Astrocyte of the cerebellum (primary cell): ENCODE measurements around the gene INPP5K.

Experiments used
- DNase-seq: peaks from one replicate; pipeline ENCODE4 v3.0.0-alpha.2; 2011; ENCODE audit warnings: low read depth
- H3K4me3 ChIP-seq: 2 replicates; pipeline ENCODE4 v1.5.1; 2011; ENCODE audit warnings: mild to moderate bottlenecking, low read depth, low read length, moderate library complexity
- in situ Hi-C: cut with HindIII; loops from 2 replicates; pipeline ENCODE4 v1.10.0; 2017; ENCODE audit warnings: low sequenced_read_pairs
- TF ChIP-seq, protein P1 (sequence below): IDR thresholded peaks from 2 replicates; pipeline ENCODE4 v1.5.1; 2012; ENCODE audit warnings: low read length, low read depth, moderate library complexity, mild to moderate bottlenecking; ENCODE audit errors: missing control alignments

The INPP5K gene

DNA sequence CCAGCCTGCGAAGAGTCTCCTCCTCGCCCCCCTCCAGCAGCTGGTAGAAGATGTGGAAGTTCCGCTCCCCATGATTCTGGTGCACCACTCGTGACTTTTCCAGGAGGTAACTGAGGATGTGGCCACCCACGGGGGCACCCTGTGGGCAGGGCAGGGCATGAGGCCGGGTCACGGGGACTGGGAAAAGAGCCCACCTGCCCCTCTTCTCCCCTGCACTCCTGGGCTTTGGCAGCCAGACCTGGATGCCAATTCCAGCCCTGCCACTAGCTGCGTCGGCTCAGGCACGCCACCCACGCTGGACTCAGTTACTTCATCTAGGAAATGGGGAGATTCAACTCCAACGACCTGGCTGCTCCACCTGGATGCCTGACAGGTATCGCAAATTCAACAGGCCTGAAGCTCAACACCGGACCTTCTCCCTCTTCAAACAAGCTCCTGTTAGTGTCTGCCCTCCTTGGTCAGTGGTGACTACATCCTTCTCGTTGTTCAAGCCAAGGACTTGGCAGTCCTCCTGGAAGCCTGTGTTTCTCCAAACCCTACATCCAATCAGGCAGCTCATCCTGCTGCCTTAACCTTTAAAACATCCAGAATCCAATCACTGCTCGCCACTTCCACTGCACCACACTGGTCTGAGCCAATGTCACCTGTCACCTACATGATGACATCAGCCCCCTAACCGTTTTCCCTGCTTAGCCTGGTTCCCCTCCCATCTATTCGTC lies 35.5 kb downstream of the INPP5K start:
- in situ Hi-C loops, result no loop called here
- TF ChIP-seq, protein P1, sequence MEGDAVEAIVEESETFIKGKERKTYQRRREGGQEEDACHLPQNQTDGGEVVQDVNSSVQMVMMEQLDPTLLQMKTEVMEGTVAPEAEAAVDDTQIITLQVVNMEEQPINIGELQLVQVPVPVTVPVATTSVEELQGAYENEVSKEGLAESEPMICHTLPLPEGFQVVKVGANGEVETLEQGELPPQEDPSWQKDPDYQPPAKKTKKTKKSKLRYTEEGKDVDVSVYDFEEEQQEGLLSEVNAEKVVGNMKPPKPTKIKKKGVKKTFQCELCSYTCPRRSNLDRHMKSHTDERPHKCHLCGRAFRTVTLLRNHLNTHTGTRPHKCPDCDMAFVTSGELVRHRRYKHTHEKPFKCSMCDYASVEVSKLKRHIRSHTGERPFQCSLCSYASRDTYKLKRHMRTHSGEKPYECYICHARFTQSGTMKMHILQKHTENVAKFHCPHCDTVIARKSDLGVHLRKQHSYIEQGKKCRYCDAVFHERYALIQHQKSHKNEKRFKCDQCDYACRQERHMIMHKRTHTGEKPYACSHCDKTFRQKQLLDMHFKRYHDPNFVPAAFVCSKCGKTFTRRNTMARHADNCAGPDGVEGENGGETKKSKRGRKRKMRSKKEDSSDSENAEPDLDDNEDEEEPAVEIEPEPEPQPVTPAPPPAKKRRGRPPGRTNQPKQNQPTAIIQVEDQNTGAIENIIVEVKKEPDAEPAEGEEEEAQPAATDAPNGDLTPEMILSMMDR, result no peak
- no peak overlapping the region for H3K4me3 ChIP-seq

DNA sequence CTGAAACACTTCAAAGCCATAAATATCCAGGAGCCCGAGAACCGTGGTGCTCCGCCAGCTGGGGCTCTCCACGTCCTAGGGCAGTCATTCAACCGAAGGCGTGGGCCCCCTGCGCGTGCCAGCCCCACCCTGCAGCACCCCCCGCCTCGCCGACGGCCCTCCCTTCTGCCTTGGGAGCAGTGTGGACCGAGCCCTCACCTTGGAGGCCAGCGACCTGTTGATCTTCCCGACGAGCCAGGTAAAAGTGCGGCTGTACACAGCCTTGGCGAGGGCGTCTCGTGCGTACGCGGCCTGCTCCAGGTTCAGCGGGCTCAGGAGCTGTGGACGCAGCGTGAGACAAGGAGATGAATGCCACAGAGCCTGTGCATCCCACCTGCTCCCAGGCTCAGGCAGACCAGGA lies 38.0 kb downstream of the INPP5K start:
- in situ Hi-C loops, result no loop called here
- TF ChIP-seq, protein P1, result no peak
- no peak for DNase-seq
- H3K4me3 ChIP-seq, result no peak overlapping the region

More for the DNA sequence above, 35.5 kb downstream of the INPP5K start:
- peak; percentile 61 for DNase-seq

DNA sequence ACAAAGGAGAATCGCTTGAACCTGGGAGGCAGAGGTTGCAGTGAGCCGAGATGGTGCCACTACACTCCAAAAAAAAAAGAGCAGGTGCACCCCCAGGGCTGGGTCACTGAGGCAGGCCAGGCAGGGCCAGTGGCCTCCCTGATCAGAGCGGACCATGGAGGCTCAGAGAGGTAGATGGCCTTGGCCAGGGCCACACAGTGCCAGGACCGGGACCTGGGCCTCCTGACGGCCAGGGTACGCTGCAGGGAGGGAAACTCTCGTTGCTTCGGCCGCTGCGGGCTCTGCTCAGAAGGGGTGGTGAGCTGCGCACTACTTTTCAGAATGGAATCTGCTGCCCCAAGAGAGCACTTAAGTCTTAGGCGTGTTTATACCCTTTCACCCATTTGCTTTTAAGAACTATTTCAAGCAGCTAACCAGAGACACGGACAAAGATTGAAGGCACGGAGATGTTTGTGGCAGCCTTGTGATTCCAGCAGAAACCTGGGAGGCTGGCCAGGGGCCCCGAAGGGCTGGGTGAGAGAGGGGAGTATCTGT lies 41.0 kb downstream of the INPP5K start:
- in situ Hi-C loops, result no loop called here
- DNase-seq, result no peak
- no peak overlapping the region for H3K4me3 ChIP-seq
- TF ChIP-seq, protein P1, result no peak

DNA sequence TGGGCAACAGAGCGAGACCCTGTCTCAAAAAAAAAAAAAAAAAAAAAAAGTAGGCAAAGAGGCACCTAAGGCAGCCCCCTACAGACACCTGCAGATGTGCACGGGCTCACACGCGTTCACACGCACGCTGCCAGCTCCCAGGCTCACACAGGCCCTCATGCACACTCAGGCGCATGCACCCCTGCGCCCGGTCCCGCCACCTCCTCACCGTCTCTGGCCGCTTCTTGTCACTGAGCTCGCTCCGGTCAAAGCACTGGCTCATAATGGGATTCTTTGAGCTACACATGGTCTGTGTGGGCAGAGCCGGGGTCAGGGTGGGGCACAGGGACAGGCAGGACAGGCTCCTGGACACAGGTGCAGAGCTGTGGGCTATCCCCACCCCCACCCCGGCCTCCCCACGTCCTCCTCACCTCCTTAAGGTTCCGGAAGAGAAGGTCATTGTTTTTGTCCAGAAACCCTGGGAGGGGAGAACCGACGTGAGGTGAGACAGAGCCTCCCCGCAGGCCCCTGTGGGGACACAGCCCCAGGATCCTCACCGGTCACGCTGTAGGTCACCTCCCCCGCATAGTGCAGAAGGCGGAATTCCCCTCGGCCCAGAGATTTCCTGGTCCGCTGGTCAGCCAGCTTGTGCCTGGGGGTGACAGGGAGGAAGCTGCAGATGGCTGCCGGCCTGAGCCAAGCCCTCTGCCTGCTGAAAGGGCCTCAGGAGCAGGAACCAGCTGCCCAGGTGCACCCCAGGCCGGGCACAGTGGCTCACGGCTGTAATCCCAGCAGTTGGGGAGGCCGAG lies 41.8 kb downstream of the INPP5K start:
- in situ Hi-C loops, result no loop called here
- H3K4me3 ChIP-seq, result no peak overlapping the region
- TF ChIP-seq, protein P1, result no peak
- DNase-seq, result no peak

DNA sequence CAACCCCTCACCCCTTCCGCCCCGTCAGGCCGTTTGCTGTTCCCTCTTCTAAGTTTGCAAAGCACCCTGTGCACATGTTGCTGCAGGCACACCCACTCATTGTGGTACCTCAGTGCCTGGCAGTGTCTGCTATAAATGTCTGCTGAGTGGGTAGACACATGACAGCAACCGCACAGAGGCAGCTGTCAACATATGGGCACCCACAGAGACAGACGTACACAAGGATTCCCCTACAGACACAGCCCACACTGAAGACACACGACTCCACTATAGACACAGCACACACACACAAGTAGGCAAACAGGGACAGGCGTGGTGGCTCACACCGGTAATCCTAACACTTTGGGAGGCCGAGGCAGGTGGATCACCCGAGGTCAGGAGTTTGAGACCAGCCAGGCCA lies 42.6 kb downstream of the INPP5K start:
- in situ Hi-C loops, result no loop called here
- DNase-seq, result no peak
- TF ChIP-seq, protein P1, result no peak
- H3K4me3 ChIP-seq, result no peak overlapping the region

DNA sequence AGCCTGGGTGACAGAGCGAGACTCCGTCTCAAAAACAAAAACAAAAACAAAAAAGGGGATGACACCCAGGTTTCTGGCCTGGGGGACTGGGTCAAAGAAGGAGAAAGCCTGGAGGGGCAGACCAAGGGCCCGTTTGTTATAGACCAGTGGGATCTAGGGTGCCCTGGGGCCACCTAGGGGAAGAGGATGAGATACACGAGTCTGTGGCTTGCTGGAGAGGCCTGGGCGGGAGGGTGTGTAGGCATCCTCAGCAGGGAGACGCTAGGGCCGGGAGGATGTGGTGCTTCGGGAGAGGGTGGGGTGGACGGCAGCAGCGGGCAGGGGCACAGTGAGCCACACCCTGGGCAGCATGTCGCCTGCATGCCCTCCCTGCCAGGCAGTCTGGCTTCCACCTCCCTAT lies 43.2 kb downstream of the INPP5K start:
- no peak overlapping the region for H3K4me3 ChIP-seq
- DNase-seq, result no peak
- in situ Hi-C loops, result no loop called here
- TF ChIP-seq, protein P1, result no peak
